IMR-90 (cell line): ENCODE measurements around the gene JPH4. TPM values are rescaled to one million over a fixed set of nuclear protein-coding genes. Genes with fewer than 3 reads are reported as not detected.

Experiments used
- ATAC-seq: fragments of 200-7000 bp; cut with Tn5 transposase; 2 replicates; pipeline ENCODE4 v1.9.1; 2020; ENCODE audit warnings: low read depth, mild to moderate bottlenecking, moderate library complexity
- BruUV-seq: library from RNA; stranded (reverse); fragments of 400-500 nt; replicated peaks from 2 replicates; lab custom pipeline; 2021; lab: Mats Ljungman, UMichigan
- CTCF ChIA-PET: fragments of 300-600 bp; formaldehyde crosslinking; extraction: SDS; loops from one replicate; lab custom pipeline; 2021; ENCODE audit warnings: antibody characterized with exemption; lab: Yijun Ruan, JAX
- POLR2A ChIA-PET: fragments of 300-600 bp; sonication (Branson Sonifier 250); formaldehyde crosslinking; loops from one replicate; lab custom pipeline; 2022; ENCODE audit warnings: antibody characterized with exemption; ENCODE audit not compliant: unreplicated experiment; lab: Charles Lee
- DNase-seq: peaks from one replicate; pipeline ENCODE4 v3.0.0; 2013
- H2AFZ ChIP-seq: replicated peaks from 2 replicates; pipeline ENCODE3; 2013; ENCODE audit warnings: low read length, mild to moderate bottlenecking; ENCODE audit not compliant: poor library complexity
- H2AK5ac ChIP-seq: 2 replicates; pipeline ENCODE4 v1.6.1; 2013; ENCODE audit warnings: low read depth, low read length, inconsistent platforms
- H2AK9ac ChIP-seq: replicated peaks from 2 replicates; pipeline ENCODE3; 2013; ENCODE audit warnings: mild to moderate bottlenecking, low read depth, low read length, moderate library complexity; ENCODE audit not compliant: poor library complexity
- H2BK120ac ChIP-seq: 2 replicates; pipeline ENCODE4 v1.6.1; 2013; ENCODE audit warnings: low read depth, low read length, inconsistent platforms
- H2BK15ac ChIP-seq: 3 replicates; pipeline ENCODE4 v1.6.1; 2013; ENCODE audit warnings: low read depth, low read length, inconsistent platforms
- H2BK20ac ChIP-seq: 2 replicates; pipeline ENCODE4 v1.6.1; 2013; ENCODE audit warnings: low read depth, mild to moderate bottlenecking, inconsistent platforms, low read length, moderate library complexity
- H2BK5ac ChIP-seq: 2 replicates; pipeline ENCODE4 v1.6.1; 2013; ENCODE audit warnings: mild to moderate bottlenecking, low read depth, low read length, inconsistent platforms; ENCODE audit not compliant: poor library complexity, severe bottlenecking
- H3K14ac ChIP-seq: replicated peaks from 2 replicates; pipeline ENCODE4 v1.6.1; 2013; ENCODE audit warnings: low read depth, low read length, inconsistent platforms
- H3K18ac ChIP-seq: 2 replicates; pipeline ENCODE4 v1.6.1; 2013; ENCODE audit warnings: low read depth, low read length, control low read depth
- H3K23ac ChIP-seq: 2 replicates; pipeline ENCODE4 v1.6.1; 2013; ENCODE audit warnings: low read depth, low read length, inconsistent platforms
- H3K27ac ChIP-seq: 2 replicates; pipeline ENCODE4 v1.5.1; 2013; ENCODE audit warnings: mild to moderate bottlenecking, control low read depth, low read length; ENCODE audit not compliant: insufficient read depth
- H3K27me3 ChIP-seq: 2 replicates; pipeline ENCODE4 v1.6.1; 2013; ENCODE audit warnings: low read length; ENCODE audit not compliant: control insufficient read depth, insufficient read depth
- H3K36me3 ChIP-seq: 2 replicates; pipeline ENCODE4 v1.6.1; 2013; ENCODE audit warnings: low read length, mixed read lengths; ENCODE audit not compliant: control insufficient read depth, insufficient read depth
- H3K4ac ChIP-seq: 2 replicates; pipeline ENCODE4 v1.6.1; 2013; ENCODE audit warnings: low read depth, low read length, inconsistent platforms
- H3K4me1 ChIP-seq: 2 replicates; pipeline ENCODE4 v1.6.1; 2013; ENCODE audit warnings: low read length, mixed read lengths; ENCODE audit not compliant: control insufficient read depth, insufficient read depth
- H3K4me2 ChIP-seq: 2 replicates; pipeline ENCODE4 v1.6.1; 2013; ENCODE audit warnings: low read depth, mild to moderate bottlenecking, control low read depth, low read length, moderate library complexity
- H3K4me3 ChIP-seq: 2 replicates; pipeline ENCODE4 v1.5.1; 2013; ENCODE audit warnings: low read depth, mild to moderate bottlenecking, control low read depth, low read length, moderate library complexity; ENCODE audit not compliant: insufficient read depth
- H3K56ac ChIP-seq: 2 replicates; pipeline ENCODE4 v1.6.1; 2013; ENCODE audit warnings: low read length, inconsistent platforms; ENCODE audit not compliant: insufficient read depth; ENCODE audit errors: extremely low read depth
- H3K79me1 ChIP-seq, 2 experiments: 2 replicates each; pipeline ENCODE4 v1.6.1; 2013; ENCODE audit warnings: low read length in 2 of 2, inconsistent platforms in 1 of 2, low read depth in 1 of 2
- H3K9ac ChIP-seq: 2 replicates; pipeline ENCODE4 v1.6.1; 2013; ENCODE audit warnings: low read depth, low read length, control low read depth
- H3K9me1 ChIP-seq: 2 replicates; pipeline ENCODE4 v1.6.1; 2013; ENCODE audit warnings: low read length, inconsistent platforms; ENCODE audit not compliant: insufficient read depth
- H3K9me3 ChIP-seq: 2 replicates; pipeline ENCODE4 v1.6.1; 2013; ENCODE audit warnings: low read length; ENCODE audit not compliant: control insufficient read depth, insufficient read depth
- H4K20me1 ChIP-seq: 2 replicates; pipeline ENCODE4 v1.6.1; 2013; ENCODE audit warnings: low read length, inconsistent platforms; ENCODE audit not compliant: insufficient read depth
- H4K5ac ChIP-seq: 2 replicates; pipeline ENCODE4 v1.6.1; 2013; ENCODE audit warnings: mild to moderate bottlenecking, low read depth, low read length, control low read depth
- H4K8ac ChIP-seq, 2 experiments: 2 replicates each; pipeline ENCODE4 v1.6.1; 2013; ENCODE audit warnings: low read depth in 2 of 2, low read length in 2 of 2, control low read depth in 1 of 2, inconsistent platforms in 1 of 2
- H4K91ac ChIP-seq: 2 replicates; pipeline ENCODE4 v1.6.1; 2013; ENCODE audit warnings: low read depth, low read length, inconsistent platforms; ENCODE audit not compliant: insufficient read depth
- BHLHE40 ChIP-seq: fragments of 150-350 bp; IDR thresholded peaks from 2 replicates; pipeline ENCODE4 v1.6.1; 2016; ENCODE audit warnings: mild to moderate bottlenecking, low read depth, low read length
- CEBPB ChIP-seq: IDR thresholded peaks from 2 replicates; pipeline ENCODE4 v1.6.1; 2012; ENCODE audit warnings: low read depth, low read length, improper control_type of control experiment
- CHD1 ChIP-seq: IDR thresholded peaks from 2 replicates; pipeline ENCODE4 v1.6.1; 2012; ENCODE audit warnings: low read depth, low read length, improper control_type of control experiment
- ELK1 ChIP-seq: fragments of 150-350 bp; IDR thresholded peaks from 2 replicates; pipeline ENCODE4 v1.6.1; 2016; ENCODE audit warnings: low read depth, mild to moderate bottlenecking, low read length, moderate library complexity, borderline replicate concordance
- FOS ChIP-seq: fragments of 150-350 bp; IDR thresholded peaks from 2 replicates; pipeline ENCODE4 v1.6.1; 2016; ENCODE audit warnings: low read depth, low read length
- MAFK ChIP-seq: IDR thresholded peaks from 2 replicates; pipeline ENCODE4 v1.6.1; 2012; ENCODE audit warnings: low read depth, low read length, improper control_type of control experiment
- MAZ ChIP-seq: IDR thresholded peaks from 2 replicates; pipeline ENCODE4 v1.6.1; 2012; ENCODE audit warnings: low read depth, mild to moderate bottlenecking, low read length, improper control_type of control experiment, moderate library complexity, borderline replicate concordance
- MXI1 ChIP-seq: IDR thresholded peaks from 2 replicates; pipeline ENCODE4 v1.6.1; 2012; ENCODE audit warnings: low read depth, mild to moderate bottlenecking, low read length, moderate library complexity, borderline replicate concordance
- NFE2L2 ChIP-seq: fragments of 150-350 bp; IDR thresholded peaks from 2 replicates; pipeline ENCODE4 v1.6.1; 2016; ENCODE audit warnings: low read depth, mild to moderate bottlenecking, low read length
- POLR2A ChIP-seq: IDR thresholded peaks from 2 replicates; pipeline ENCODE4 v1.6.1; 2012; ENCODE audit warnings: mild to moderate bottlenecking, low read depth, low read length
- RAD21 ChIP-seq: IDR thresholded peaks from 2 replicates; pipeline ENCODE4 v1.6.1; 2012; ENCODE audit warnings: low read length, improper control_type of control experiment
- RCOR1 ChIP-seq: IDR thresholded peaks from 2 replicates; pipeline ENCODE4 v1.6.1; 2012; ENCODE audit warnings: mild to moderate bottlenecking, low read length, improper control_type of control experiment; ENCODE audit not compliant: insufficient replicate concordance
- RFX5 ChIP-seq: IDR thresholded peaks from 2 replicates; pipeline ENCODE4 v1.8.0; 2012; ENCODE audit warnings: low read depth, mild to moderate bottlenecking, low read length, moderate library complexity
- SMC3 ChIP-seq: fragments of 150-350 bp; IDR thresholded peaks from 2 replicates; pipeline ENCODE4 v1.6.1; 2016; ENCODE audit warnings: low read depth, mild to moderate bottlenecking, antibody characterized with exemption, low read length, moderate library complexity
- WGBS, 2 experiments: methylation state at CpG; one replicate each; pipeline versions ENCODE4 v1.1.5 to v1.1.7; 2013; ENCODE audit warnings: missing lambda C conversion rate in 2 of 2; ENCODE audit not compliant: insufficient read length in 1 of 2; ENCODE audit errors: extremely low coverage in 2 of 2; 5-methylcytosine and 5-hydroxymethylcytosine counted together
- dilution Hi-C: fragments of 300-500 bp; cut with HindIII; formaldehyde crosslinking; loops from one replicate; pipeline ENCODE4 v1.14.3; 2018; ENCODE audit warnings: low sequenced_read_pairs; ENCODE audit not compliant: unreplicated experiment
- in situ Hi-C: fragments of 300-500 bp; cut with MboI; formaldehyde crosslinking; loops from 3 replicates; pipeline ENCODE4 v1.14.3; 2019; ENCODE audit warnings: low sequenced_read_pairs, inconsistent platforms, mixed read lengths
- intact Hi-C: fragments of 100-400 bp; cut with micrococcal nuclease; formaldehyde crosslinking; loops from 2 replicates; pipeline ENCODE4 v1.10.0; 2022
- polyA plus RNA-seq, 3 experiments: library from polyadenylated mRNA; depleted of rRNA; stranded (reverse); fragments of >200 nt; gene quantifications; 2 replicates each; pipeline ENCODE4 v1.2.3, GENCODE V29; 2012; ENCODE audit warnings: low replicate concordance in 1 of 3
- total RNA-seq: library from RNA; depleted of rRNA; stranded (reverse); fragments of >200 nt; gene quantifications from 2 replicates; pipeline ENCODE4 v1.2.3, GENCODE V29; 2012
- TF ChIP-seq, protein P1 (sequence below): conservative IDR thresholded peaks from 2 replicates; pipeline ENCODE4 v1.5.1; 2012; ENCODE audit warnings: mild to moderate bottlenecking, low read depth, low read length, improper control_type of control experiment
- TF ChIP-seq, protein P2 (sequence below): fragments of 150-350 bp; IDR thresholded peaks from 2 replicates; pipeline ENCODE4 v1.6.1; 2017; ENCODE audit warnings: mild to moderate bottlenecking, antibody characterized with exemption, low read length, low read depth

JPH4 gene
- total and polyA plus RNA-seq, 2 of the 4 experiments (the other 2 are of a cell fraction) = not detected

DNA sequence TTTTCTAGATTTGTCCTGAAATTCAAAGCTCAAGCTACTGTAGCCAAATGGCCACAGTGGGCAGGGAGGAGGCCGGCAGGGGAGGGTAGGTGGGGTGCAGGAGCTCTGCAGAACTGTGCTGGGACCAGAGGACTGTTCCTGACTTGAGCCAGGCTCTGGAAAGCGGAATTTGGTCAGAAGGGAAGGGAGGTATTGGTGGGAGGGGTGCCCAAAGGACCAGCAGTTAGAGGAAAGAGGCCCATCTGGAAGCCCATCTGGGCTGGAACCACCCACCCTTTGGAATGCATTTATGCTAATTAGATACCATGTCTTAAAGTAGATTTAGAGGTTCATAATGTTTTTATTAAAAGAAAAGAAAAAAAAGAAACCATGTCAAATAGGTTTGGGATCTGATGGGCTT is 24.5 kb upstream of the JPH4 start:
- CTCF ChIA-PET = no interaction called here

More for the DNA sequence above, 24.5 kb upstream of the JPH4 start:
- H3K9me1 ChIP-seq = no peaks in the 10 kb centered on the region
- intact Hi-C loops = no loop called here
- no peak overlapping the region for H3K56ac ChIP-seq
- H2BK5ac ChIP-seq = no peak overlapping the region
- H3K27ac ChIP-seq = no peak overlapping the region
- no peak overlapping the region for H2BK20ac ChIP-seq
- no peak overlapping the region for H3K4ac ChIP-seq
- no peaks in the 10 kb centered on the region for H3K79me1 ChIP-seq
- BruUV-seq = no TSS peak
- no peaks in the 10 kb centered on the region for H3K4me1 ChIP-seq
- no peaks in the 10 kb centered on the region for H4K20me1 ChIP-seq
- no peak overlapping the region for H3K14ac ChIP-seq
- TF ChIP-seq, protein P1, sequence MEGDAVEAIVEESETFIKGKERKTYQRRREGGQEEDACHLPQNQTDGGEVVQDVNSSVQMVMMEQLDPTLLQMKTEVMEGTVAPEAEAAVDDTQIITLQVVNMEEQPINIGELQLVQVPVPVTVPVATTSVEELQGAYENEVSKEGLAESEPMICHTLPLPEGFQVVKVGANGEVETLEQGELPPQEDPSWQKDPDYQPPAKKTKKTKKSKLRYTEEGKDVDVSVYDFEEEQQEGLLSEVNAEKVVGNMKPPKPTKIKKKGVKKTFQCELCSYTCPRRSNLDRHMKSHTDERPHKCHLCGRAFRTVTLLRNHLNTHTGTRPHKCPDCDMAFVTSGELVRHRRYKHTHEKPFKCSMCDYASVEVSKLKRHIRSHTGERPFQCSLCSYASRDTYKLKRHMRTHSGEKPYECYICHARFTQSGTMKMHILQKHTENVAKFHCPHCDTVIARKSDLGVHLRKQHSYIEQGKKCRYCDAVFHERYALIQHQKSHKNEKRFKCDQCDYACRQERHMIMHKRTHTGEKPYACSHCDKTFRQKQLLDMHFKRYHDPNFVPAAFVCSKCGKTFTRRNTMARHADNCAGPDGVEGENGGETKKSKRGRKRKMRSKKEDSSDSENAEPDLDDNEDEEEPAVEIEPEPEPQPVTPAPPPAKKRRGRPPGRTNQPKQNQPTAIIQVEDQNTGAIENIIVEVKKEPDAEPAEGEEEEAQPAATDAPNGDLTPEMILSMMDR = no peak
- TF ChIP-seq MAZ = no peak
- no peak for TF ChIP-seq RCOR1
- TF ChIP-seq, protein P2, sequence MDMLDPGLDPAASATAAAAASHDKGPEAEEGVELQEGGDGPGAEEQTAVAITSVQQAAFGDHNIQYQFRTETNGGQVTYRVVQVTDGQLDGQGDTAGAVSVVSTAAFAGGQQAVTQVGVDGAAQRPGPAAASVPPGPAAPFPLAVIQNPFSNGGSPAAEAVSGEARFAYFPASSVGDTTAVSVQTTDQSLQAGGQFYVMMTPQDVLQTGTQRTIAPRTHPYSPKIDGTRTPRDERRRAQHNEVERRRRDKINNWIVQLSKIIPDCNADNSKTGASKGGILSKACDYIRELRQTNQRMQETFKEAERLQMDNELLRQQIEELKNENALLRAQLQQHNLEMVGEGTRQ = no peak
- TF ChIP-seq SMC3 = no peak
- TF ChIP-seq POLR2A = no peak
- TF ChIP-seq MAFK = no peak
- no peak for TF ChIP-seq RAD21
- no peak for TF ChIP-seq FOS
- no peak for TF ChIP-seq CEBPB
- no peak for TF ChIP-seq BHLHE40
- TF ChIP-seq CHD1 = no peak
- TF ChIP-seq NFE2L2 = no peak
- no peak for TF ChIP-seq ELK1
- no peak for TF ChIP-seq MXI1
- TF ChIP-seq RFX5 = no peak
- H2BK15ac ChIP-seq = no peak overlapping the region
- no peak overlapping the region for H4K5ac ChIP-seq
- H2AK5ac ChIP-seq = no peak overlapping the region
- H2AFZ ChIP-seq = no peak overlapping the region
- ATAC-seq = no peak
- no peak overlapping the region for H3K23ac ChIP-seq
- H2AK9ac ChIP-seq = no peak overlapping the region
- dilution Hi-C loops = no loop called here
- no peak overlapping the region for H3K4me3 ChIP-seq
- H4K8ac ChIP-seq = no peak overlapping the region
- no peak for DNase-seq
- POLR2A ChIA-PET = no interaction called here
- H3K4me2 ChIP-seq = no peak overlapping the region
- H2BK120ac ChIP-seq = no peak overlapping the region
- no peak overlapping the region for H3K18ac ChIP-seq
- H3K36me3 ChIP-seq = no peaks in the 10 kb centered on the region
- H3K9ac ChIP-seq = no peak overlapping the region
- peaks cover 1% of the 10 kb centered on the region; the same call in 1 of the 2 replicates for H3K27me3 ChIP-seq
- in situ Hi-C loops = no loop called here
- H4K91ac ChIP-seq = no peak overlapping the region
- WGBS, 2 experiments = 0% methylated on average over 2 of the region's 2 CpGs; no CpG with 5 or more reads in 1 of the 2 experiments
- no peaks in the 10 kb centered on the region for H3K9me3 ChIP-seq
